Measurements from ENCODE around the gene MYL9.
A peak's percentile ranks its signal among the peaks of the same experiment; 100 is the strongest.
"Not testable (repeated sequence)": the region's sequence is repeated elsewhere in the genome, so short reads cannot be mapped to it uniquely, and the experiment has no call there.

Gene MYL9

GRCh38 chr20:36555248-36555647 lies 13.9 kb downstream of the MYL9 start:
- DNase-seq (ENCODE audit: insufficient read length) = no peak
- FAIRE-seq = no peak
- no peak for TF ChIP-seq TAF1 (IDR thresholded peaks at IDR 0.05; ENCODE audit: borderline replicate concordance, low read depth, low read length)
- TF ChIP-seq POLR2A (IDR thresholded peaks at IDR 0.05; ENCODE audit: low read depth, low read length) = no peak
- TF ChIP-seq POLR2AphosphoS5 (IDR thresholded peaks at IDR 0.05; ENCODE audit: low read depth, low read length) = no peak

GRCh38 chr20:36562724-36563123 lies 21.4 kb downstream of the MYL9 start:
- FAIRE-seq (no peak), DNase-seq (ENCODE audit: insufficient read length) (no peak)
- TF ChIP-seq POLR2A (IDR thresholded peaks at IDR 0.05; ENCODE audit: low read depth, low read length) (no peak), POLR2AphosphoS5 (IDR thresholded peaks at IDR 0.05; ENCODE audit: low read depth, low read length) (no peak), TAF1 (IDR thresholded peaks at IDR 0.05; ENCODE audit: borderline replicate concordance, low read depth, low read length) (no peak)

GRCh38 chr20:36563374-36563773 lies 22.1 kb downstream of the MYL9 start:
- no peak for FAIRE-seq
- TF ChIP-seq POLR2AphosphoS5 (IDR thresholded peaks at IDR 0.05; ENCODE audit: low read depth, low read length) (no peak), TAF1 (IDR thresholded peaks at IDR 0.05; ENCODE audit: borderline replicate concordance, low read depth, low read length) (no peak), POLR2A (IDR thresholded peaks at IDR 0.05; ENCODE audit: low read depth, low read length) (no peak)
- DNase-seq (ENCODE audit: insufficient read length) = no peak

GRCh38 chr20:36564078-36564725 lies 22.9 kb downstream of the MYL9 start:
- DNase-seq (ENCODE audit: insufficient read length); FAIRE-seq: not testable (repeated sequence)

- DNase-seq (ENCODE audit: insufficient read length); FAIRE-seq: not testable (repeated sequence)
These were observed 23.4 kb downstream of the MYL9 start for GRCh38 chr20:36564726-36565121.

DNA sequence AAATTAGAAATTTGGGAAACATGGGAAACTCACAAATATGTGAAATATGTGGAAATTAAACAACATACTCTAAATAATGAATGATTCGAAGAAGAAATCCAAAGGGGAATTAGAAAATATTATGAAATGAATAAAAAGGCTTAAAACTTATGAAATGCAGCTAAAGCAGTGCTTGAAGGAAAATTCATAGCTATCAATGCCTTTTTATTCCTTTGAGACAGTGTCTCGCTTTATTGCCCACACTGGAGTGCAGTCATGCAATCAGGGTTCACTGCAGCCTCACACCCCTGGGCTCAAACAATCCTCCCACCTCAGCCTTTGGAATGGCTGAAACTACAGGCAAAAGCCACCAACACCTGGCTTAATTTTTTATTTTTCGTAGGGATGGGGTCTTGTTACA lies 24.2 kb downstream of the MYL9 start:
- no peak for FAIRE-seq
- TF ChIP-seq POLR2A (IDR thresholded peaks at IDR 0.05; ENCODE audit: low read depth, low read length) = no peak
- DNase-seq (ENCODE audit: insufficient read length) = no peak

DNA sequence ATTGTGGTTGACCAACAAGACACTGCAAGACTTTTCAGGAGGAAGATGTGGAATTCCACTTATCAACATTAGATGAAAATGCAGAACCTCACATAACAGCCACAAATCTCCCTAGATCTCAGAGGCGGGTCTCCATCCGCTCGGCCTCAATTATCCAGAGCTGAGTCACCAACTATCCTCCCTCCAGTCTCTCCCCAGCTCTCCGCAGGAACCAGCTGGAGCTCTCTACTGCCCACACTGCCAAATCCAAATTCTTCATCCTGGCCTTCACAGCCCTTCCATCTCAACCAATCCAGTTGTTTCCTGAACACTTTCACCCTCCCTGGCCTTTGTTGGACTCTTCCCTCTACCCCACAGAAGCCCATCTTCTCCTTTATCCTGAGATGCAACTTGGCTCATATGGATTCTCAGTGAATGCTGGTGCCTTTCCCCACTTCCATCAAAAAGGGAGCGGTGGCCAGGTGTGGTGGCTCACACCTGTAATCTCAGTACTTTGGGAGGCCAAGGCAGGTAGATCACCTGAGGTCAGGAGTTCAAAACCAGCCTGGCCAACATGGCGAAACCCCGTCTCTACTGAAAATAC lies 28.6 kb downstream of the MYL9 start:
- no peak for FAIRE-seq
- TF ChIP-seq POLR2A (IDR thresholded peaks at IDR 0.05; ENCODE audit: low read depth, low read length) (no peak), TAF1 (IDR thresholded peaks at IDR 0.05; ENCODE audit: borderline replicate concordance, low read depth, low read length) (no peak), POLR2AphosphoS5 (IDR thresholded peaks at IDR 0.05; ENCODE audit: low read depth, low read length) (no peak)
- no peak for DNase-seq (ENCODE audit: insufficient read length)

DNA sequence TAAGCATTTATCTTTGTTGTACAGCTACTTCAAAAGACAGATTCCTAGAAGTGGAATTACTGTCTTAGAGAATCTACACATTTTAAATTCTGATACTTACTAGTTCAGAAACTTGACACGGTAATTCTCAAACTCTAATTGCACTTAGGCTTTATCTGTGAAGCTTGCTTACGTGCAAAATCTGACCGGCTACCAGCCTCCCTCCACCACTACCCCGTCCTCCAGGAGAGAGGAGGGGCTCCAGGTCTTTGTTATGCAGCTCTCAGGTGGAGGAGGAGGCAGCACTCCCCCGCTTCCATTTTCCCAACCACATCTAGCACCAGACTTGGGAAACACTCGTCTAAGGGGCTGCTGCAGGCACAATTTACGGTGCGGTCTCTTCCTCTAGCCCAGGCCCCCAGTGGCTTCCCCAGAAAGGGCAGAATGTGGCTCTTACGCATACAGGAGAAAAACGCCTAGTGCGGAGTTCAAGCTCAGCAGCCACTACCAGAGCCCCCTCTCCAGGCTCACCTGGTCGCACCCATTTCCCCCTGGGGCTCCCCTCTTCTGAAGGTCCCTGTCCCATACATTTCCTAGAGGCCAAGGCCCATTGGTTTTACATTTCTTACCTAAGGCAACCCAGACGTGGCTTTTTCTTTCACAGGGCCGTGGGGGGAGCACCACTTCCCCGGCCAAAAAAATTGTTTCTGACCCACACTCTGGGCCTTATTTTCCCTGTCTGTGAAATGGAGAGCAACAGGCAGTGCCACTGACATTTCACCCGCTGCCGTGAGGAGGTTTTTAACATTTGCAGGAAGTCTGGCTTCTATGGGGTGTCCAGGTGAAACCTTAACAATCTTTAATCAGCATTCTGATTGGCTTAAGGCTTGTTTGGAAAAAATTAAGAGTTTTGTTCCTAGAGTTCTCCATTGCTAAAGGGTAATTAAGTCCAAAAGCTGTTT lies 30.5 kb downstream of the MYL9 start:
- no peak for FAIRE-seq
- no peak for DNase-seq (ENCODE audit: insufficient read length)

GRCh38 chr20:36572701-36573102 lies 31.4 kb downstream of the MYL9 start:
- peak; percentile 91 for FAIRE-seq
- DNase-seq (ENCODE audit: insufficient read length) = no peak
- TF ChIP-seq POLR2A (IDR thresholded peaks at IDR 0.05; ENCODE audit: low read depth, low read length) (no peak), POLR2AphosphoS5 (IDR thresholded peaks at IDR 0.05; ENCODE audit: low read depth, low read length) (0 out of 2 replicates have a peak, but pooled peaks have one; percentile 6)

More for the DNA sequence above, 30.5 kb downstream of the MYL9 start:
- no peak for TF ChIP-seq TAF1 (IDR thresholded peaks at IDR 0.05; ENCODE audit: borderline replicate concordance, low read depth, low read length)
- TF ChIP-seq POLR2A (IDR thresholded peaks at IDR 0.05; ENCODE audit: low read depth, low read length) = no peak
- TF ChIP-seq POLR2AphosphoS5 (IDR thresholded peaks at IDR 0.05; ENCODE audit: low read depth, low read length) = no peak

DNA sequence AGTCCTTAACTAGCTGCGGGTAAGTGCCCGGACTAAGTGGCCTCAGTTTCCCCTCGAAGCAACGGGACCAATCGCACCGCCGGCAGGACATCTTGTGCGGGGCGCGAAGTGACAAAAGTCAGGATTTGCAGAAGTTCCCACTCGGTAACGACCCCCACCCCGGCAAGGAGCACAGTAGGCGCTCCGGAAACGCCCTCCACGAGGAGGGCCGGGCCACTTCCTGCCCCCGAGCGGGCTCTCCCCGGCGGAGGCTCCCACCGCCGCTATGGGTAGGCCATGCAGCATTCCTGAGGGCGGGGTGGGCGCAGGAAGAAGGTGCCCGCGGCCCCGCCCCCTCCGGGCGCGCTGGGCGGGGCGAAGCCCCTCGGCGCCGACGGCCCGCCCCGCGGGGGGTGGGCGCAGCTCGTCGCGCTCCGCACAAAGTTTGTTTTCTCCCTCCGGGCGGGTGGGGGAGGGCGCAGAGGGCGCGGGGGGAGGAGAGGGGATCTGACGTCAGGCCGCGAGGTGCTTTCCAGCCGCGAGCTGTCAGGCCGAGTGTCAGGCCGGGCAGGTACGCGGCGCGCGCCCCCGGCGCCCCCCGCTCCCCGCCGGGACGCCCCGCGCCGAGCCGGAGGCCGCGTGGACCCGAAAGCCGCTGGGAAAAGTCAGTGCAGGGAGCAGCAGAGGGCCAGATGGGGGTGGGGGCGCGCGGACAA lies 31.9 kb downstream of the MYL9 start, which contains the start of gene TGIF2:
Gene TGIF2 (plus strand): TSS at position 495 of the 695 bp plus-strand sequence. CDS start 5,178 bp downstream, outside the sequence.
- FAIRE-seq (peak; percentile 93), DNase-seq (ENCODE audit: insufficient read length) (peak; percentile 94)

GRCh38 chr20:36573798-36574365 lies 32.6 kb downstream of the MYL9 start:
- FAIRE-seq = no peak
- TF ChIP-seq TAF1 (IDR thresholded peaks at IDR 0.05; ENCODE audit: borderline replicate concordance, low read depth, low read length) = no peak
- peak; percentile 7 for TF ChIP-seq POLR2AphosphoS5 (IDR thresholded peaks at IDR 0.05; ENCODE audit: low read depth, low read length)
- TF ChIP-seq POLR2A (IDR thresholded peaks at IDR 0.05; ENCODE audit: low read depth, low read length) = no peak; the same call in 1 of the 2 replicates

More for the DNA sequence above, 31.9 kb downstream of the MYL9 start, which contains the start of gene TGIF2:
- 0 out of 2 replicates have a peak, but pooled peaks have one; percentile 13 for TF ChIP-seq TAF1 (IDR thresholded peaks at IDR 0.05; ENCODE audit: borderline replicate concordance, low read depth, low read length)
- no peak for TF ChIP-seq POLR2AphosphoS5 (IDR thresholded peaks at IDR 0.05; ENCODE audit: low read depth, low read length)
- TF ChIP-seq POLR2A (IDR thresholded peaks at IDR 0.05; ENCODE audit: low read depth, low read length) = peak; percentile 85; the same call in 1 of the 2 replicates

More at GRCh38 chr20:36573798-36574365, 32.6 kb downstream of the MYL9 start:
- DNase-seq (ENCODE audit: insufficient read length) = peak; percentile 57

Data from GM12892 (cell line).